ENCODE measurements around the gene MPHOSPH10. TPM values are rescaled to one million over a fixed set of nuclear protein-coding genes. Genes with fewer than 3 reads are reported as not detected.
A peak's percentile ranks its signal among the peaks of the same experiment; 100 is the strongest.
"Not testable (repeated sequence)": the region's sequence is repeated elsewhere in the genome, so short reads cannot be mapped to it uniquely, and the experiment has no call there.

Gene MPHOSPH10
- total and polyA plus RNA-seq, 7 experiments from 2014 or later: 24.4 to 58.9 (median 37.7) TPM

GRCh38 chr2:71130905-71131244 is 441 bp downstream of the MPHOSPH10 start:
- ATAC-seq (no peak), DNase-seq (peak in 1 of 9 donors; percentile 21)
- Mint-ChIP-seq H3K36me3 (peaks cover 0 to 10% (median 6%) of the 10 kb centered on the region in 5 donors), H3K4me3 (no peak overlapping the region), H3K27me3 (no peaks in the 10 kb centered on the region), H3K4me1 (peaks cover under 1 to 28% (median 21%) of the 10 kb centered on the region in 7 donors), H3K9me3 (no peaks in the 10 kb centered on the region), H3K27ac (no peak overlapping the region)
- ChIA-PET POLR2A (interaction anchor here (0.5 to 6.0 kb wide), 9 partner anchors 9 to 837 kb away, joined by 3 to 114 read pairs (median 5); partner anchors contain the start of genes NAGK, PAIP2B, SNRPG and ZNF638), CTCF (interaction anchor here (0.7 to 1.9 kb wide), 3 partner anchors 61 to 96 kb away, joined by 4 to 5 read pairs (median 4); partner anchors contain the start of genes NAGK and PAIP2B)
- Histone ChIP-seq H3K9me3 (ENCODE audit: control insufficient read depth in 2 of 3, low read length in 3 of 3) (no peaks in the 10 kb centered on the region), H3K36me3 (ENCODE audit: control insufficient read depth in 2 of 3, insufficient read depth in 3 of 3, low read length in 3 of 3) (peaks cover 4 to 23% (median 13%) of the 10 kb centered on the region in 3 experiments), H3K4me1 (ENCODE audit: control insufficient read depth in 2 of 2, insufficient read depth in 2 of 2, low read length in 2 of 2) (peaks cover 21 to 22% of the 10 kb centered on the region in 2 donors), H3K4me3 (ENCODE audit: low read length) (peak overlapping the region; percentile 74), H3K27ac (ENCODE audit: low read depth, low read length) (peak overlapping the region; percentile 87), H3K27me3 (ENCODE audit: control insufficient read depth in 2 of 2, insufficient read depth in 2 of 2, low read length in 2 of 2) (no peaks in the 10 kb centered on the region)
- intact Hi-C loops (cut with micrococcal nuclease): loop anchor here (1.0 to 5.0 kb wide), 12 partner anchors 31 to 1940 kb away; partner anchors contain the start of genes NAGK (in 2 of the 2), PAIP2B (in 2 of the 2), C2orf42 (in 1 of the 2) and FAM136A (in 1 of the 2)

- Histone ChIP-seq H3K4me1 (ENCODE audit: control insufficient read depth in 2 of 2, insufficient read depth in 2 of 2, low read length in 2 of 2) (peaks cover 21 to 22% of the 10 kb centered on the region in 2 donors), H3K4me3 (ENCODE audit: low read length) (peak overlapping the region; percentile 74), H3K36me3 (ENCODE audit: control insufficient read depth in 2 of 3, insufficient read depth in 3 of 3, low read length in 3 of 3) (peaks cover 6 to 30% (median 13%) of the 10 kb centered on the region in 3 experiments), H3K27ac (ENCODE audit: low read depth, low read length) (peak overlapping the region; percentile 87)
- not testable (repeated sequence) for ATAC-seq; H3K9me3 ChIP-seq (ENCODE audit: control insufficient read depth in 2 of 3, low read length in 3 of 3); H3K27me3 ChIP-seq (ENCODE audit: control insufficient read depth in 2 of 2, insufficient read depth in 2 of 2, low read length in 2 of 2); H3K27ac Mint-ChIP-seq; DNase-seq; H3K4me3 Mint-ChIP-seq; H3K9me3 Mint-ChIP-seq; H3K27me3 Mint-ChIP-seq
- intact Hi-C loops (cut with micrococcal nuclease): loop anchor here (2.0 to 5.0 kb wide), 4 partner anchors 109 to 941 kb away; partner anchors contain the start of genes C2orf42 (in 1 of the 2) and FAM136A (in 1 of the 2)
- ChIA-PET CTCF (interaction anchor here (0.7 to 1.9 kb wide), 2 partner anchors 61 to 63 kb away, joined by 4 to 5 read pairs; partner anchors contain the start of gene NAGK), POLR2A (interaction anchor here (0.9 to 6.0 kb wide), 6 partner anchors 12 to 838 kb away, joined by 4 to 114 read pairs (median 6); partner anchors contain the start of genes NAGK, PAIP2B, SNRPG and ZNF638)
- peaks cover 0 to 28% (median 20%) of the 10 kb centered on the region in 7 donors for H3K4me1 Mint-ChIP-seq
- H3K36me3 Mint-ChIP-seq: peaks cover 0 to 14% (median 6%) of the 10 kb centered on the region in 5 donors
These were observed 1.1 kb downstream of the MPHOSPH10 start for GRCh38 chr2:71131387-71132166.

- H3K36me3 ChIP-seq (ENCODE audit: control insufficient read depth in 2 of 3, insufficient read depth in 3 of 3, low read length in 3 of 3): peaks cover 13 to 49% (median 23%) of the 10 kb centered on the region in 3 experiments
- Mint-ChIP-seq H3K4me3 (no peak overlapping the region), H3K36me3 (peaks cover 4 to 21% (median 10%) of the 10 kb centered on the region in 5 donors), H3K27ac (no peak overlapping the region), H3K27me3 (no peaks in the 10 kb centered on the region), H3K4me1 (peaks cover 0 to 18% (median 9%) of the 10 kb centered on the region in 7 donors), H3K9me3 (no peaks in the 10 kb centered on the region)
- H3K4me3 ChIP-seq (ENCODE audit: low read length): no peak overlapping the region
- ATAC-seq (no peak), DNase-seq (no peak)
- no peaks in the 10 kb centered on the region for H3K9me3 ChIP-seq (ENCODE audit: control insufficient read depth in 2 of 3, low read length in 3 of 3)
- H3K4me1 ChIP-seq (ENCODE audit: control insufficient read depth in 2 of 2, insufficient read depth in 2 of 2, low read length in 2 of 2): peaks cover 21 to 22% of the 10 kb centered on the region in 2 donors
- CTCF ChIA-PET: no interaction called here
- POLR2A ChIA-PET: interaction anchor here (1.5 kb wide), 1 partner anchor 66 kb away, joined by 5 read pairs; no protein-coding TSS in a partner anchor
- H3K27ac ChIP-seq (ENCODE audit: low read depth, low read length): no peak overlapping the region
- no peaks in the 10 kb centered on the region for H3K27me3 ChIP-seq (ENCODE audit: control insufficient read depth in 2 of 2, insufficient read depth in 2 of 2, low read length in 2 of 2)
- intact Hi-C loops (cut with micrococcal nuclease): loop anchor here in 1 of 2 donors (5.0 kb wide), 1 partner anchor 831 kb away; the partner anchor contains the start of gene FAM136A
These were observed 3.2 kb downstream of the MPHOSPH10 start for GRCh38 chr2:71133603-71134002.

- Mint-ChIP-seq H3K27ac (peak overlapping the region in 1 of 9 donors; percentile 9), H3K9me3 (no peaks in the 10 kb centered on the region), H3K4me1 (peaks cover 0 to 4% (median 0%) of the 10 kb centered on the region in 7 donors), H3K4me3 (no peak overlapping the region), H3K36me3 (peaks cover 4 to 31% (median 11%) of the 10 kb centered on the region in 5 donors), H3K27me3 (no peaks in the 10 kb centered on the region)
- Histone ChIP-seq H3K36me3 (ENCODE audit: control insufficient read depth in 2 of 3, insufficient read depth in 3 of 3, low read length in 3 of 3) (peaks cover 22 to 67% (median 32%) of the 10 kb centered on the region in 3 experiments), H3K27me3 (ENCODE audit: control insufficient read depth in 2 of 2, insufficient read depth in 2 of 2, low read length in 2 of 2) (no peaks in the 10 kb centered on the region), H3K9me3 (ENCODE audit: control insufficient read depth in 2 of 3, low read length in 3 of 3) (no peaks in the 10 kb centered on the region), H3K4me1 (ENCODE audit: control insufficient read depth in 2 of 2, insufficient read depth in 2 of 2, low read length in 2 of 2) (peaks cover 10 to 13% of the 10 kb centered on the region in 2 donors), H3K4me3 (ENCODE audit: low read length) (no peak overlapping the region), H3K27ac (ENCODE audit: low read depth, low read length) (no peak overlapping the region)
- CTCF ChIA-PET: no interaction called here
- ATAC-seq (no peak), DNase-seq (no peak)
- intact Hi-C loops (cut with micrococcal nuclease): no loop called here
- POLR2A ChIA-PET: no interaction called here
These were observed 5.7 kb downstream of the MPHOSPH10 start for GRCh38 chr2:71136174-71136573.

GRCh38 chr2:71143782-71144181 is 13.3 kb downstream of the MPHOSPH10 start:
- Mint-ChIP-seq H3K4me1 (peaks cover 0 to 5% (median 0%) of the 10 kb centered on the region in 7 donors), H3K4me3 (no peak overlapping the region), H3K9me3 (no peaks in the 10 kb centered on the region), H3K36me3 (peaks cover 8 to 63% (median 32%) of the 10 kb centered on the region in 5 donors), H3K27ac (peak overlapping the region in 4 of 9 donors; percentile 14 to 63 (median 43)), H3K27me3 (no peaks in the 10 kb centered on the region)
- Histone ChIP-seq H3K9me3 (ENCODE audit: control insufficient read depth in 2 of 3, low read length in 3 of 3) (no peaks in the 10 kb centered on the region), H3K27ac (ENCODE audit: low read depth, low read length) (no peak overlapping the region), H3K4me1 (ENCODE audit: control insufficient read depth in 2 of 2, insufficient read depth in 2 of 2, low read length in 2 of 2) (no peaks in the 10 kb centered on the region), H3K36me3 (ENCODE audit: control insufficient read depth in 2 of 3, insufficient read depth in 3 of 3, low read length in 3 of 3) (peaks cover 23 to 97% (median 27%) of the 10 kb centered on the region in 3 experiments), H3K27me3 (ENCODE audit: control insufficient read depth in 2 of 2, insufficient read depth in 2 of 2, low read length in 2 of 2) (no peaks in the 10 kb centered on the region), H3K4me3 (ENCODE audit: low read length) (no peak overlapping the region)
- POLR2A ChIA-PET: interaction anchor here (1.8 kb wide), 1 partner anchor 13 kb away, joined by 6 read pairs; the partner anchor contains the start of gene MPHOSPH10
- ATAC-seq (no peak), DNase-seq (no peak)
- CTCF ChIA-PET: interaction anchor here (0.9 to 1.9 kb wide), 2 partner anchors 12 to 19 kb away, joined by 3 to 8 read pairs; no protein-coding TSS in a partner anchor
- intact Hi-C loops (cut with micrococcal nuclease): no loop called here

GRCh38 chr2:71148506-71149063 is 18.2 kb downstream of the MPHOSPH10 start:
- Mint-ChIP-seq H3K27ac (peak overlapping the region in 1 of 9 donors; percentile 53), H3K4me1 (peaks cover 0 to 5% (median 0%) of the 10 kb centered on the region in 7 donors), H3K36me3 (peaks cover 13 to 61% (median 28%) of the 10 kb centered on the region in 5 donors), H3K9me3 (no peaks in the 10 kb centered on the region), H3K27me3 (no peaks in the 10 kb centered on the region), H3K4me3 (no peak overlapping the region)
- intact Hi-C loops (cut with micrococcal nuclease): no loop called here
- Histone ChIP-seq H3K27me3 (ENCODE audit: control insufficient read depth in 2 of 2, insufficient read depth in 2 of 2, low read length in 2 of 2) (no peaks in the 10 kb centered on the region), H3K36me3 (ENCODE audit: control insufficient read depth in 2 of 3, insufficient read depth in 3 of 3, low read length in 3 of 3) (peaks cover 19 to 73% (median 19%) of the 10 kb centered on the region in 3 experiments), H3K27ac (ENCODE audit: low read depth, low read length) (no peak overlapping the region), H3K9me3 (ENCODE audit: control insufficient read depth in 2 of 3, low read length in 3 of 3) (no peaks in the 10 kb centered on the region), H3K4me1 (ENCODE audit: control insufficient read depth in 2 of 2, insufficient read depth in 2 of 2, low read length in 2 of 2) (no peaks in the 10 kb centered on the region), H3K4me3 (ENCODE audit: low read length) (no peak overlapping the region)
- ChIA-PET POLR2A (interaction anchor here (1.3 kb wide), 1 partner anchor 19 kb away, joined by 3 read pairs; the partner anchor contains the start of gene MCEE), CTCF (no interaction called here)
- DNase-seq (no peak), ATAC-seq (no peak)
